ENCODE measurements around the gene NWD2.

- TF ChIP-seq RAD21 (conservative IDR thresholded peaks at IDR 0.05 in 1 of 2, IDR thresholded peaks at IDR 0.05 in 1 of 2) (no peak), CTCF (IDR thresholded peaks at IDR 0.05) (no peak), MYC (IDR thresholded peaks at IDR 0.05; ENCODE audit: borderline replicate concordance, low read length) (no peak), KDM1A (IDR thresholded peaks at IDR 0.05; ENCODE audit: low read depth) (no peak), E2F6 (IDR thresholded peaks at IDR 0.05; ENCODE audit: borderline replicate concordance, low read depth) (no peak), KDM5A (IDR thresholded peaks at IDR 0.05) (no peak)
Observed at GRCh38 chr4:37370052-37370451, 125.5 kb downstream of the NWD2 start.

Data from A549 (cell line).